NCI-H526 treated with DMSO at 0.1 percent for 48 hours (cell line): ENCODE measurements around the gene MYBPC2.

Experiments
- DNase-seq: peaks from one replicate; lab custom pipeline; 2025; lab: John Stamatoyannopoulos, UW

MYBPC2 gene

DNA sequence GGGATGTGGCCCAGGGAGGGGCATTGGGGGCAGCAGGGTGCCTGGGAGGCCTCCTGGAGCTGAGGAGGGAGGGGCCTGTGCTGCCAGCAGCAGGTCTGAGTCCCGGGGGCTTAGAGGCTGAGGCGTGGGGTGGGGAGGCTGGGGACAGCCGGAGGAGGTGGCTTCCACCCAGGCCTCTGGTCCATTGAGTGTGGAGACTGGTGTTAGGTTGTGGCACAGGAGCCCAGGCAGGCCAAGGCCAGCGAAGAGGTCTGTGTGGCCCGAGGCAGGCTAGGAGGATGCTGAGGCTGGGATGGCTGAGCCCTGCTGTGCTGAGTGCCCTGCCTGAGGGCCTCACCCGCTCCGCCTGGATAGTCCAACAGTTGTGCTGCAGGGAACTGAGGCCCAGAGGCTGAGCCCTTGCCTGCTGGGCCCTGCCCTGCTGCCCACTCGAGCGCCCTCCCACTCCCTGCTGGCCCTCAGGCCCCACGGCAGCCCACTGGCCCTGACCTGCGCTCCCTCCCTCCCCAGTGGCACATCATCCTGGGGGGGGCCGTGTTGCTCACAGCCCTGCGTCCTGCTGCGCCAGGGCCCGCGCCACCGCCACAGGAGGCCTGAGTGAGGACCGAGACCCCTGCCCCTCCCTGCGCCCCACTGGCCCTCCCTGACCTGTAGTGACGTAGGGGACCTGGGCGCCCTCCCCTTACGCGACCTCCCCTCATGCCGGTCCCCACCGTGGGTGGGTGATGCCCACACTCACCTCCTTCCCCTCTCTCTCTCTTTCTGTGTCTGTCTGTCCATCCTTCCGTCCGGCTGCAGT is 48.9 kb downstream of the MYBPC2 start:
- no peak for DNase-seq

DNA sequence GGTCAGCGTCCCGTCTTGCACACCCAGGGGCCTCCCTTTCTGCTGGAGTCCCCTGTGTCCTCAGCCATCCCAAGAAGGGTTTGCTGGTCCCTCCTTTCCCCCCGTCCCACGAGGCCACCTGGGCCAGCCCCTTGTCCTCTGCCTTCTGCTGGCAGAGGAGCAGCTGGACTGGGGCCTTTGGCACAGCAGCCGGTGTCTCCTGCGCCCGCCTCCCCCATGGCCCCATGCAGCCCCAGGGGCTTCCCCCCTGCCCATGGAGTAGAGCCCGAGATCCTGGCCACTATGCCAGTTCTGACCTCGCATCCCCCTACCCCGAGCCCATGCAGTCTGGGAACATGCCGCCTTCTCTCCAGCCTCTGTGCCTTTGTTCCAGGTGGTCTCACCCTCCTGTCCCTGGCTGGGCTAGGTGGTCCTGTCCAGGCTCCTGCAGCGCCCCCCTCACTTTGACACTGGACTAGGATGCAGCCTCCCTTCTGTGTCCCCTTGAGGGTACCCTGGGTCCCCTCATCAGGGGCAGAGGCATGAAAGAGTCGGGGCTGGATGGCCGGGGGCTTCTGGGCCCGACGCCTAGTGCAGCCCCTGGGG is 49.7 kb downstream of the MYBPC2 start:
- no peak for DNase-seq

DNA sequence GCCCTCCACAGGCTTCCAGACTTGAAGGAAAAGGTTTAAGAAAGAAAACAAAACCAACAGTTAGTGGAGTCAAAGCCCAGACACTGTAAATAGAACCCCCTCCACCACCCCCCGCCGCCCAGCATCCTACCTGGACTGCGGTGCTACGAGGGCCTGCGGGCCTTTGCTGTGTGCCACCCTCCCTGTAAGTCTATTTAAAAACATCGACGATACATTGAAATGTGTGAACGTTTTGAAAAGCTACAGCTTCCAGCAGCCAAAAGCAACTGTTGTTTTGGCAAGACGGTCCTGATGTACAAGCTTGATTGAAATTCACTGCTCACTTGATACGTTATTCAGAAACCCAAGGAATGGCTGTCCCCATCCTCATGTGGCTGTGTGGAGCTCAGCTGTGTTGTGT is 50.2 kb downstream of the MYBPC2 start:
- DNase-seq = no peak

DNA sequence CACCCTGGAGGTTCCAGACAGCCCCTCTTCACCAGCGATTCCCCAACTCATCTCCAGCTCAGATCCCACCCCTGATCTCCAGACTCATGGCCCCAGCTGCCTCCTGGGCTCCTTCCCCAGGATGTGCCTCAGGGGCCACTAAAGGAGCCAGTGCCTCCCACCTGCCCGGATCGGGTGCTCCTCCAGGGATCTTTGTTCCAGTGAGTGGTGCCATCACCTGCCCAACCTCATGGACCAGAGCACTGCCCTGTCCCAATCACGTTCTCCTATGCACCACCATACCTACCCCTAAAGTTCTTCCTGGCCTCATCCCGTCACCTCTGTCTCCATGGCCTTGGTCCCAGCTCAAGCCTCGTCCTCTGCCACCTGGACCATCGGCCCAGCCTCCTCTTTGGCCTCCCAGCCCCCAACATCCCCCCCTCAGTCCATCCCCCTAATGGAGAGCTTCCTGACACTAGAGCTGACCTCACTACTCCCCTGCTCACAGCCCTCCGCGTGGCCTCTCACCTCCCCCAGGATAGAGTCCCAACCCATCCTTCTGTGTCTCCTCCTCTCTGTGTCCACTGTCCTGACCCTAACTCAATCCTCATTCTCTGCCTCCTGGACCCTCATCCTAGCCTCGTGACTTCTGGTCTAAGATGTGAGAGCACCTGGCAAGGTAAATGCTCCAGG is 52.7 kb downstream of the MYBPC2 start:
- DNase-seq = no peak

DNA sequence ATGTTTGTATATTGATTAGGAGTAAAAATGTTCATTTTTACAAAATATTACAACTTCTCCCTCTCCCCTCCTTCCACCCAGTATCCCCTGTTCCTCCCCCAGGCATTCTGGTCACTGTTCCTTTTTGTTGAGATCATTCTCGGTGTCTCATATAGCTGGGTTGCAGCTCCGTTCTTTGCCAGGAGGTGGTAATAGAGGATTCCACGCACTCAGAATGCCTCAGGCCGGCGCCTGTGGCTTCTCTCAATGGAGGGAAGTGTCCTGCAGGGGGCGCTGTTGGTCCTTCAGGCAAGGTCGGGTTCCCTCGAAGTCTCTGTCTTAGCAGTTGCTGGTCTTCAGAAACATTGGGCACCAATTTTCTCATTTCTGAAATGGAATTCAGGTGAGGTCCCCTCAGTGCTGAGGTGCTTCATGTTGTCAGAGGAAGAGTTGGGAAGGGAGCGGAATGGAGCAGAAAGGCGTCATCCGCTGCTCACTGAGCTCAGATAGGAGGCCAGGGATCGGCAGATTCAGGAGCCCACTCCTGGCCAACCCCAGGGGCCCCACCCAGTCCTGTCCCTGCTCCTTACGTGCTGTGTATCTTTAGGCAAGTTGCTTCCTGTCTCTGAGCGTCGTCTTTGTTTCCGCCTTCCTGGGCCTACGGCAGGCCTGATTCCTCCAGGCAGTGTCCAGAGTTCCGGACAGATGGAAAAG is 54.3 kb downstream of the MYBPC2 start:
- DNase-seq = no peak

DNA sequence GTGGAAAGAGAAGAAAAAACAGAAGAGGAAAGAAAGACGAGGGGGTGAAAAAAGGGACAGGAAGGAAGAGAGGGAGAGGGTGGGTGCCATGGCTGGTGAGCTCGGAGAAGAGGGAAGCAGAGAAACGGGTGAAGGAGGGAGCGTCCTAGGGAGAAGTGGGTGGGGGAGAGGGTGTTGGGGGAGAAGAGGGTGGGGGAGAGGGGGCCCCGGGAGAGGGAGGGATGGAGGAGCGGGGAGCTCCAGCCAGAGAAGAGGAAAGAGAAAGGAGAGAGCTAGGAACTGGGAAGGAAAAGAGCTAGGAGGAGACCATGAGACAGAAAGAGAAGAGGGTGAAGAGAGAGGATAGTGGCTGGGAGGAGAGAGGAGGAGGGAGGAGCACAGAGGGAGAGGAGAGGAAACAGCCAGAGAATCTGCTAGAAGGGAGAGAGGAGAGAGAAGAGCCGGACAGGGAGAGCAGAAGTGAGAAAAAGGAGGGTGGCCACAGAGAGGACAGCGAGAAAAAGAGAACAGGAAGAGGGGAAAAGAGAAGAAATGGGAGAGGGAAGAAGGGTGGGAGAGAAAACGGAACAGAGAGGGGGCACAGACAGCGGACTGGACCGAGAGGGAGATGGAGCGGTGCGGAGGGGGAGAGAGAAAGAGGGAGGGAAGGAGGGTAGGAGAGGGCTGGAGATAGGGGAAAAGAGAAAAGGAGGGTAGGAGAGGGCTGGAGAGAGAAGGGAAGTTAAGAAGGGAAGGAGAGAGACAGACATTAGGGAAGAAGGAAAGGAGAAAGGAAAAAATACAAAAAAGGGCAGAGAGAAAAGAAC is 55.9 kb downstream of the MYBPC2 start:
- DNase-seq = no peak

DNA sequence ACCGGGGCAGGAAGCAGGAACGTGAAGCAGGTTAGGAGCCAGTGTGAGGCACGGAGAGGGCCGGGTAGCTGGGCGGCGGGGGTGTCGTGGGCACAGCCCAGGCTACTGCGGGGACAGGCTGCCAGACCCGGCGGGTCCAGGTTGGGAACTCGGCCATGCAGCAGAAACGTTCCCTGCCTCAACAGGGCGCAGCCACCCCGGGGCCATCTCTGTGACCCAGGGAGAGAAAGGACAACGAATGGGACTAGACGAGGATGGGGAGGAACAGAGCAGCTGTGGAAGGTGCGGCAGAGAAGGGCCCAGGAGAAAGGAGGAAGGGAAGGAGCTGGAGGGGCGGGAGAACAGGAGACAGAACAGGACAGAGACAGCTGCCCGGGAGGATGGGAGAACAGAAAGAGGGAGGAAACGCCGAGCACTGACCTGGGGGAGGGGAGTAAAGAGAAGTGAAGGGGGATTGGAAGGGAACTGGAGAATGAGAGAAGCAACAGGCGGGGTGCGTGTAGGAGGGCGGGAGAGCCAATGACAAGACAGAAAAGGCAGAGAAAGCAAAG is 56.8 kb downstream of the MYBPC2 start:
- no peak for DNase-seq

DNA sequence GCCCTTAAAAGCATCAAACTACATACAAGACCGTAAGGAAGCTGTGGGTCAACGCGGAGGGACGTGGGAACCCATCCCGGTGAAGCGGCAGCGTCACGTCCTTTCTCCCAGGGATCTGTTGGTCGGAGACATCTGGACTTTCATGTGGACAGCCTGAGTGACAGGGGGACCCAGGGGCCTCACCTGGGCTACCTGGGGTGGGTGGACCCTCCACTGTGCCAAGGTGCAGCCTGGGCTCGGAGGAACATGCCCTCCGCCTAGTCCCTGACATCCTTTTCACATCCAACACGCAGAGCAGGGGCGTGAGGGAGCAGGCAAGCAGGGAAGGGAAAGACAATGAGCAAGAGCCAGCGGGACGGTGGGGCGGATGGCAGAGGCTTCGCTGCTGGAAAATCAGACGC is 57.7 kb downstream of the MYBPC2 start:
- no peak for DNase-seq

DNA sequence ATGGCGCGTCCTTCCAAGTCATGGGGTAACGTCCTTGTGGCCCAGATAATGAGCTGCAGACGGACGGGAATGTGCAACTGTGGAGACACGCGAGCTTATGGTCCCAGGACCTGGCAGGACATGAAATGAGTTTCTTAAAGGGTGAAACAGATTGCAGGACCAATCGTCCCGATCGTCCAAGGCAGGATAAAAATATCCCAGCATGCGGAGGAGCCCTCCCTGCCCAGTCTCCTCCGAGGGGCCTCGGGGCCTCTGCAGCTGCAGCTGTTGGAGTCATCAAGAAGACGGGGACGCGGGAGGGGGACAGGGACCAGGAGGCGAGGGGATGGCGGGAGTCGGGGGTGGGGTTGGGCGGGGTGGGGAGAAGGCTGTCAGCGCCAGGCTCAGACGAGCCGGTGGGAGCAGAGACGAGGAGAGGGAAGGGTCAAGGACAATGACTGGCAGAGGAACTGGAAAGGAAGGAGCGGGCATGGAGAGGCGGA is 58.3 kb downstream of the MYBPC2 start:
- no peak for DNase-seq

DNA sequence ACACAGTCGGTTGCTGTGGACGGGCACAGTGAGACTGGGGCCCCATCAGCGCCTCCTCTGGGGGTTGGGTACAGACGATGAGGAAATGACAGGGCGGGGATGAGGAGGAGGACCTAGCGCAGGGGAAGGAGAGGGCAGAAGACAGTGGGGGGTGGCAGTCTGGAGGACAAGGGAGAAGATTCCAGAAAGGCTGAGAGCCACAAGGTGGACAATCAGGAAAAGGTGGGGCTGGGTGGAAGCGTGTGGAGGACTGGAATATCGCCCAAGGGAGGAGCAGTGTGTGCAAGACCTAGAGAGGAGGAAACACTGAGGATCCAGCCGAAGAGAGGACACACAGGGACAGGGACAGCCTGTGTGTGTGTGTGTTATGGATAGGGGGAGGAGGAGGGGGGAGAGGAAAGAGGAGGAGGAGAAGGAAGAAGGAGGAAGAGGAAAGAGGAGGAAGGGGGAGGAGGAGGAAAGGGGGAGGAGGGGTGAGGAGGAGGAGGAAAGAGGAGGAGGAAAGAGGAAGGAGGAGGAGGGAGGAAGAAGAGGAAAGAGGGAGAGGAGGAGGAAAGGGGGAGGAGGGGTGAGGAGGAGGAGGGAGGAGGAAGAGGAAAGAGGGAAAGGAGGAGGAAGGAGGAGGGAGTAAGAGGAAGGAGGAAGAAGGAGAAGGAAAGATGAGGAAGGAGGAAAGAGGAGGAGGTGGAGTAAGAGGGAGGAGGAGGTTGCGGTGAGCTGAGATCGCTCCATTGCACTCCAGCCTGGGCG is 59.8 kb downstream of the MYBPC2 start:
- DNase-seq = no peak

DNA sequence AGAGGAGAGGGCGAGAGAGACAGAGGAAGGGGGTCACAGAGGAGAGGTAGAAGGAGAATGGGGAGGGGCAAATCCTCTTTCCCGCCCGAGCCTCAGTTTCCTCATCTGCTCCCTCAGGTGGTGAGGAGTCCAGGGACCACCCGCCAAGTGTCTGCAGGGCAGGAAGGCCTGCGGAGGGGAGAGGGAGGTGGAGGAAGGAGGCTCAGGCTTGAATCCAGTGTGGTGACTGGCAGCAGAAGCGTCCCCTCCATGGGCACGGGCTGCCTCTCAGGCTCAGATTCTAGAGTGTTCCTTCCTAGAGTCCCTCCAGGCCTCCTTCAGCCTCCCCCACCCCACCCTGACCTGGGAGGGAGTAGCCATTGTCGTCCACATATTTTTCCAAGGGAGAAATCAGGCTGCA is 60.5 kb downstream of the MYBPC2 start:
- no peak for DNase-seq

DNA sequence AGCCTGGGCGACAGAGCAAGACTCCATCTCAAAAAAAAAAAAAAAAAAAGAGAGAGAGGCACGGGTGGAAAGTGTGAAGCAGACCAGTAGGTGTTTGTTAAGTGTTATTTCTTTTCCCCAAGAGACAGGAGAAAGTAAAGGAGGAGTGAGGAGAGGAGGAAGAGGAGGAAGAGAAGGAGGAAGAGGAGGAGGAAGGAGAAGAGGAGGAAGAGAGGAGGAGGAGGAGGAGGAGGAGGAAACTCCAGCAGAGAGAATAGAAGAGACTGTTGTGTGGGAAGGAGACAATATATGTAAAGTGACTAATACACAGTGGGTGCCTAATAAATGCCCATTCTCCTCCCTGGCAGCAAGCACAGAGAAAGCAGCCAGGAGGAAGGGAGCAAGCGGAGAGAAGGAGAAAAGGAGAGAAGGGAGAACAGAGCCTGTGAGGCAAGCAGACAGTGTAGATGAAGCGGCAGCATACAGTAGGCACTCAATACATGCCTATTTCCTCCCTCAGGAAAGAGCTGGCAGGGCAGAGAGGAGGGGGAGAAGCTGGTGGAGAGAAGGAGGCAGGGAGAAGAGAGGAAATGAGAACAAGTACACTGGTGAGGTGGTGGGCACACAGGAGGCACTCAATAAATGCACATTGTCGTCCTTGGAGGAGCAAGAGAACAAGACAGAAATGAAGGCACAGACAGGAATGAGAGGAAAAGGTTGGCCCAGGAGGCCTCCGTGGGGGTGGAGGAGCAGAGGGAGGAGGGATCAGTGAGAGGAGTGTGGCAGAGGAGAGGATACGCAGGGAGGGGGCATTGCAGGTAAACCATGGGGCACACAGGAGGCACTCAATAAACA is 61.7 kb downstream of the MYBPC2 start:
- no peak for DNase-seq

DNA sequence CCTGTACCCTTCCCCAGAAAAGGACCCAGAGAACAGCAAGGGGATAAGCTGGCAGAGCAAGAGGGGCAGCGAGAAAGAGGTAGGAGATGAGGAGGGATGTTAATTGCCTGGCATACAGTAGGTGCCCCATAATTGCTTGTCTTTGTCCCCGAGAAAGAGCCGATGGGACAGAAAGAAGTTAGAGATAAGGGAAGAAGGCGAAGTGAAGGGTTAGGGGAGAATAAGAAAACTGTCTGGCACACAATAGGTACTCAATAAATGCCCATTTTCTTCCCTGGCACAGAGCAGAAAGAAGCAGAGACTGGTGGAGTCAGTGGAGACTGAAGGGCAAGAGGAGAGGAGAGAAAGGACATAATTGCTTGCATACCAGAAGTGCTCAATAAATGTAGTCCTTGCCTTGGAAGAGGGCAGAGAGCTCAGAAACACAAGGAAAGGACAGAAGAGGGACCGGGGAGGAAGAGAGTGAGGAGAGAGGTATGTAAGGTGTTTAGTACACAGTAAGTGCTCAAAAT is 62.4 kb downstream of the MYBPC2 start:
- DNase-seq = no peak

DNA sequence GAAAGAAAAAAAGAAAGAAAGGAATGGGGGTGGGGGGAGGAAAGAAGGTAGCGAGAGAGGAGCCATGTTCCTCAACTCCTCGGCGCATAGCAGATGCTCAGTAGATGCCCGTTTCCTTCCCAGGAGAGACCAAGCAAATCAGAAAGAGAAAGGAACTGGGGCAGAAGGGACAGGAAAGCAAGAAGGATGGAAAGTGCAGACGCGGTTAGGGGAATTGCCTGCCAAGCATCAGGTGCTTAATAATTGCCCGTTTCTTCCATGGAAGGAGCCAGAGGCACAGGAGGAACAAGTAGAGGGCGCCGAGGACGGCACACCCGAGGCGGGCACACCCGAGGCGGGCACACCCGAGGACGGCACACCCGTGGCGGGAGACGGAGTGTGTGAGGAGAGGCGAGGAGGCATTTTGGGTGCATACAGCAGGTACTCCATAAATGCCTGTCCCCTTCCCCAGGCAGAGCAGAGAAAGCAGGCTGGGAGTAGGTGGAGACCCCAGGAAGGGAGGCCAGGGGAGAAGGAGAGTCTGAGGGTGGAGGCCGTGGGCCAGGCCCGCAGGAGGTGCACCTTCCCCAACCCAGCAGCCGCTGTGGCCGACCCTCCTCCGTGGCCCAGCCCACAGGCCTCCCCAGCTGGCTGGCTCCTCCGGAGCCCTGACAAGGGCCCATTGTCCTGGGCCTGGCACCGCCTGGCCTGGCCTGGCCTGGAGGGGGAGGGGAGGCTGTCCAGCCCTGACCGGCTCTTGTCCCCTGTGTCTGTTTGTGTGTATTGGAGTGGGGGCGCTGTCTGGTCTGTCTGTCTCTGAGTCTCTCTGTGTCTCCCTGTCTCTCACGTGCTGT is 63.7 kb downstream of the MYBPC2 start:
- DNase-seq = no peak

DNA sequence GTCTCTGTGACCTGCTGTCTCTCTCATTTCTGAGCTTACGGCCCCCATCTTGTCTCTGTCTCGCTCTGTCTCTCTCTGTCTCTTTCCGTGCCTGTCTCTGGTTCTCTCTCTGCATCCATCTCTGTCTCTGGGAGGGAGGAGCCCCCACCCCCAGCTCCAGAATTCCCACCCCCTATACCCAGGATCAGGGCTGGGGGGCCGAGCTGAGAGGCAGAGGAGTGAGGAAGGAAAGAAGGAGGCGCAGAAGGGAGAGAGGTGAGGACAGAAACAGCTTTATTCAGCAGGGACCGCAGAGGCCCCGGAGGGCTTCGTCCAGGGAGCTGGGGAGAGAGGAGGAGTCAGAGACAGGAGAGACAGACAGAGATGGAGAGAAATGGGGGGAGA is 64.3 kb downstream of the MYBPC2 start:
- DNase-seq = no peak

DNA sequence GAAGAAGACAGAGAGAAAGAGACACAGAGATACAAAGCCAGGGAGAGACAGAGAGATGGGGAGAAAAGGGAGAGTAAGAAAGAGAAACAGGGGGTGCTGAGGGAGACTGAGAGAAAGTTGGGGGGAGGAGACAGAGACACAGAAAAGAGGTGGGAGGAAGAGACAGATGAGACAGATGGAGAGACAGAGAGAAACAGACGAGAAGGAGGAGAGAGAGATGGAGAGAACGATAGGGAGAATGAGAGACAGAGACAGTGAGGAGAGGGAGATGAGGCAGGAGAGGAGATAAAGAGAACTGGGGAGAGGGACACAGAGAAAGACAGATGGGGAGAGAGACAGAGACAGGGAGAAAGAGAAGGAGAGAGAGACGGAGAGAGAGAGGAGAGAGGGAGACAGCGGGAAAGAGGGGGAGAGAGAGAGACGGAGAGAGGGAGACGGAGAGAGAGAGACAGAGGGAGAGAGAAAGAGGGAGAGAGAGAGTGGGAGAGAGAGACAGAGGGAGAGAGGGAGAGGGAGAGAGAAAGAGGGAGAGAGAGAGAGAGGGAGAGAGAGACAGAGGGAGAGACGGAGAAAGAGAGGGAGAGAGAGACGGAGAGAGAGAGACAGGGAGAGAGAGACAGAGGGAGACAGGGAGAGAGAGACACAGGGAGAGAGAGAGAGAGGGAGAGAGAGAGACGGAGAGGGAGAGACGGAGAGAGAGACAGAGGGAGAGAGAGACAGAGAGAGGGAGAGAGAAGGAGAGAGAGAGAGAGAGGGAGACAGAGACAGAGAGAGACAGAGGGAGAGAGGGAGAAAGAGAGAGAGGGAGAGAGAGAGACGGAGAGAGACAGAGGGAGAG is 65.7 kb downstream of the MYBPC2 start:
- no peak for DNase-seq

DNA sequence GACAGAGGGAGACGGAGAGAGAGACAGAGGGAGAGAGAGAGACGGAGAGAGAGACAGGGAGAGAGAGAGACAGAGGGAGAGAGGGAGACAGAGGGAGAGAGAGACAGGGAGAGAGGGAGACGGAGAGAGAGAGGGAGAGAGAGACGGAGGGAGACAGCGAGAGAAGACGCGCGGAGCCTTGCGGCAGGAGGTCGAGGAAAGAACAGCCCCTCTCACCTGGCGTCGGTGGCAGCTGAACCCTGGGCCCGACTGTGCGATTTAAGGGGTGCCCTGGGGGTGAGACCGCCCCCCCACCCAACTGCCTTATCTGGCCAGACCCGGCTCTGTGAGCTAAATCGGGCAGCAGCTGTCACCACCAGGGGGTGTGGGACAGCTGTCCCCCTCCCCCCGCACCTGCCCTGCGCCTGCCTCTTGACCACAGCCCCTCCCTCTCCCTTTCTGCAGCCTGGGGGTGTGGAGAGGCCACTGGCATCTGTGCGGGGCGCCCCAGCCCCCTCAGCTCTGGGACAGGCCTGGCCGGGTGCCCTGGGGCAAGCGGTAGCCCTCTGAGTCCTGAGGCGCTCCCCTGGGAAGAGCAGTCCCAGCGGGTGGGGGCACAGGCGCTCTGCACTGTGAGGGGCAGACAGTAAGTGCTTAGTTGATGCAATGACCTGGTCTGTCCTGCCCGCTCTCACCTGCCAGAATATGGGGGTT is 67.5 kb downstream of the MYBPC2 start:
- DNase-seq = no peak
